K562 (cell line): ENCODE data around the gene CTSF. TPM values are rescaled to one million over a fixed set of nuclear protein-coding genes. Genes with fewer than 3 reads are reported as not detected.

ENCODE experiments used
- CHCHD3 ChIP-seq: fragments of 250-450 bp; sonication (Bioruptor Pico); IDR thresholded peaks from 2 replicates; pipeline ENCODE4 v2.1.2; 2022; ENCODE audit warnings: mild to moderate bottlenecking
- FOXK2 ChIP-seq, 2 experiments: fragments of 450-650 bp; IDR thresholded peaks in 1 of 2; conservative IDR thresholded peaks in 1 of 2; 2 replicates each; pipeline ENCODE4 v1.6.1; 2016; ENCODE audit warnings: low read depth in 2 of 2, mild to moderate bottlenecking in 1 of 2
- HNRNPK ChIP-seq: fragments of 200-400 bp; formaldehyde crosslinking; IDR thresholded peaks from one replicate; pipeline ENCODE4 v1.6.1; 2018; ENCODE audit warnings: mild to moderate bottlenecking, low read depth, low read length; ENCODE audit not compliant: poor library complexity, severe bottlenecking
- KLF10 ChIP-seq: fragments of 250-450 bp; sonication (Bioruptor Pico); IDR thresholded peaks from 2 replicates; pipeline ENCODE4 v1.6.1; 2021; ENCODE audit warnings: matching md5 sums
- NFIX ChIP-seq: fragments of 250-450 bp; sonication (Bioruptor Pico); IDR thresholded peaks from 2 replicates; pipeline ENCODE4 v1.4.0; 2020; ENCODE audit warnings: low read depth, mild to moderate bottlenecking, moderate library complexity
- NUFIP1 ChIP-seq: fragments of 450-650 bp; IDR thresholded peaks from 2 replicates; pipeline ENCODE4 v1.6.1; 2018; ENCODE audit not compliant: partially characterized antibody
- PTBP1 ChIP-seq: fragments of 200-400 bp; formaldehyde crosslinking; IDR thresholded peaks from 2 replicates; pipeline ENCODE4 v1.6.1; 2017; ENCODE audit warnings: low read depth, low read length
- U2AF2 ChIP-seq: fragments of 200-400 bp; formaldehyde crosslinking; optimal IDR thresholded peaks from 2 replicates; pipeline ENCODE3; 2017; ENCODE audit warnings: low read depth, mild to moderate bottlenecking, low read length
- ZFP36 ChIP-seq: fragments of 150-350 bp; IDR thresholded peaks from 2 replicates; pipeline ENCODE4 v1.6.1; 2018; ENCODE audit warnings: low read length, low read depth; ENCODE audit not compliant: partially characterized antibody
- ZMIZ1 ChIP-seq, 2 experiments: fragments of 150-350 bp in 1 of 2; IDR thresholded peaks; 2 replicates each; pipeline ENCODE4 v1.6.1; 2012 to 2016; ENCODE audit warnings: low read depth in 2 of 2, low read length in 2 of 2, mild to moderate bottlenecking in 1 of 2, moderate library complexity in 1 of 2
- ZNF174 ChIP-seq: fragments of 250-450 bp; sonication (Bioruptor Pico); IDR thresholded peaks from 2 replicates; pipeline ENCODE4 v1.4.0; 2020; ENCODE audit warnings: mild to moderate bottlenecking
- ZNF398 ChIP-seq: fragments of 250-450 bp; sonication (Bioruptor Pico); IDR thresholded peaks from 2 replicates; pipeline ENCODE4 v1.8.0; 2021; ENCODE audit warnings: moderate library complexity, mild to moderate bottlenecking, inconsistent platforms
- ZNF408 ChIP-seq: fragments of 250-450 bp; sonication (Bioruptor Pico); IDR thresholded peaks from 2 replicates; pipeline ENCODE4 v1.4.0; 2020; ENCODE audit warnings: low read depth, mild to moderate bottlenecking, moderate library complexity
- ZNF41 ChIP-seq: fragments of 250-450 bp; sonication (Bioruptor Pico); conservative IDR thresholded peaks from 2 replicates; pipeline ENCODE4 v1.4.0; 2020; ENCODE audit warnings: mild to moderate bottlenecking
- ZNF609 ChIP-seq: sonication (generic); formaldehyde crosslinking; IDR thresholded peaks from 2 replicates; pipeline ENCODE4 v1.8.1; 2023; ENCODE audit warnings: missing genetic modification reagents, mild to moderate bottlenecking, borderline replicate concordance
- ZNF655 ChIP-seq: fragments of 250-450 bp; sonication (Bioruptor Pico); IDR thresholded peaks from 2 replicates; pipeline ENCODE4 v1.5.0; 2021
- polyA plus RNA-seq, 8 experiments: library from polyadenylated mRNA; depleted of rRNA in 4 of 8; stranded (reverse) in 5 of 8; unstranded in 3 of 8; fragments of >200 nt; fragmentation: Nextera tagmentation in 2 of 8; fragmentation: Illumina TruSeq in 1 of 8; extraction: Ambion mirVana in 2 of 8; extraction: Trizol in 1 of 8; gene quantifications; 2 replicates each; pipeline versions ENCODE4 v1.2.1 to v1.2.3, GENCODE V29; 2011 to 2014; ENCODE audit warnings: inconsistent platforms in 1 of 8, missing spikeins in 1 of 8
- total RNA-seq, 7 experiments: library from RNA; depleted of rRNA in 6 of 7; stranded (reverse); fragments of >200 nt in 6 of 7; fragmentation: Illumina TruSeq in 2 of 7; extraction: Trizol in 2 of 7; gene quantifications; 2 replicates each; pipeline versions ENCODE4 v1.2.1 to v1.2.3, GENCODE V29; 2011 to 2021; ENCODE audit warnings: low replicate concordance in 1 of 7

The CTSF gene
- total and polyA plus RNA-seq, 9 of the 15 experiments (the other 6 are each of a cell fraction or from before 2014, with no cell fraction given), result 0.41 to 10.5 (median 3.8) TPM

GRCh38 chr11:66568124-66568916, at the start of gene CTSF (continued):
- TF ChIP-seq ZFP36 (no peak), ZNF174 (CRISPR knock-in tag) (no peak), ZMIZ1 (IDR thresholded peaks at IDR 0.05; ENCODE audit: low read depth in 2 of 2, low read length in 2 of 2) (no peak), NFIX (no peak), ZNF41 (no peak), NUFIP1 (no peak), ZNF655 (no peak), HNRNPK (no peak), PTBP1 (no peak), ZNF408 (CRISPR knock-in tag) (no peak), CHCHD3 (CRISPR knock-in tag) (no peak), U2AF2 (no peak), KLF10 (no peak), ZNF398 (CRISPR knock-in tag) (no peak), FOXK2 (conservative IDR thresholded peaks at IDR 0.05 in 1 of 2, IDR thresholded peaks at IDR 0.05 in 1 of 2; ENCODE audit: low read depth in 2 of 2) (peak; percentile 99 to 100), ZNF609 (CRISPR knock-in tag) (no peak)
